ENCODE measurements around the gene NFASC.

Gene NFASC

GRCh38 chr1:204830747-204831146, 39.9 kb upstream of the NFASC start:
- TF ChIP-seq, protein P1, sequence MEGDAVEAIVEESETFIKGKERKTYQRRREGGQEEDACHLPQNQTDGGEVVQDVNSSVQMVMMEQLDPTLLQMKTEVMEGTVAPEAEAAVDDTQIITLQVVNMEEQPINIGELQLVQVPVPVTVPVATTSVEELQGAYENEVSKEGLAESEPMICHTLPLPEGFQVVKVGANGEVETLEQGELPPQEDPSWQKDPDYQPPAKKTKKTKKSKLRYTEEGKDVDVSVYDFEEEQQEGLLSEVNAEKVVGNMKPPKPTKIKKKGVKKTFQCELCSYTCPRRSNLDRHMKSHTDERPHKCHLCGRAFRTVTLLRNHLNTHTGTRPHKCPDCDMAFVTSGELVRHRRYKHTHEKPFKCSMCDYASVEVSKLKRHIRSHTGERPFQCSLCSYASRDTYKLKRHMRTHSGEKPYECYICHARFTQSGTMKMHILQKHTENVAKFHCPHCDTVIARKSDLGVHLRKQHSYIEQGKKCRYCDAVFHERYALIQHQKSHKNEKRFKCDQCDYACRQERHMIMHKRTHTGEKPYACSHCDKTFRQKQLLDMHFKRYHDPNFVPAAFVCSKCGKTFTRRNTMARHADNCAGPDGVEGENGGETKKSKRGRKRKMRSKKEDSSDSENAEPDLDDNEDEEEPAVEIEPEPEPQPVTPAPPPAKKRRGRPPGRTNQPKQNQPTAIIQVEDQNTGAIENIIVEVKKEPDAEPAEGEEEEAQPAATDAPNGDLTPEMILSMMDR (IDR thresholded peaks at IDR 0.05; ENCODE audit: insufficient read depth, low read depth, low read length, missing control alignments), result no peak
- H3K4me3 ChIP-seq (ENCODE audit: low read length), result no peak overlapping the region
- DNase-seq (ENCODE audit: low read depth), result no peak

DNA sequence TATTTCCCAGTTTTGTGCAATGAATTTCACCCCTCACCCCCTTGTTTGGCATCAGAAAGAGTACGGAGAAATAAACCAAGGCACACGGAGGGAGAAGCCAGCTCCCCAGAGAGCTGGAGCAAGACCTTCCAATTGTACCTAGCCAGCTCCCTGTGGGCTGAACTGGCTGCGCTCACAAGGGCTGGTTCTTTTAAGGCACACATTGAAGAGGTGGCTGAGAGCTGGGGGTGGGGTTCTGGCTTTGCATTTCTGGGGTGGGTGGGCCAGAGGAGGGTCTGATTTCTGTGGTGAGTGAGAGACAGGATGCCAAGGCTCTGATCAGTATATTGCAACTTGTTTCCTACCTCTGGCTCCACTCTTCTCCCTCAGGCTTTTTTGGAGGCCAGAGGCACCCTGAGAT, 39.5 kb upstream of the NFASC start:
- H3K4me3 ChIP-seq (ENCODE audit: low read length), result no peak overlapping the region
- TF ChIP-seq, protein P1 (IDR thresholded peaks at IDR 0.05; ENCODE audit: insufficient read depth, low read depth, low read length, missing control alignments), result no peak
- DNase-seq (ENCODE audit: low read depth), result no peak

GRCh38 chr1:204834336-204834735, 36.3 kb upstream of the NFASC start:
- no peak overlapping the region for H3K4me3 ChIP-seq (ENCODE audit: low read length)
- TF ChIP-seq, protein P1 (IDR thresholded peaks at IDR 0.05; ENCODE audit: insufficient read depth, low read depth, low read length, missing control alignments), result no peak
- no peak for DNase-seq (ENCODE audit: low read depth)

- DNase-seq (ENCODE audit: low read depth), result no peak
- TF ChIP-seq, protein P1 (IDR thresholded peaks at IDR 0.05; ENCODE audit: insufficient read depth, low read depth, low read length, missing control alignments), result no peak
- no peak overlapping the region for H3K4me3 ChIP-seq (ENCODE audit: low read length)
These were observed 35.9 kb upstream of the NFASC start for GRCh38 chr1:204834752-204835151.

GRCh38 chr1:204835737-204836136, 34.9 kb upstream of the NFASC start:
- DNase-seq (ENCODE audit: low read depth), result no peak
- TF ChIP-seq, protein P1 (IDR thresholded peaks at IDR 0.05; ENCODE audit: insufficient read depth, low read depth, low read length, missing control alignments), result no peak
- H3K4me3 ChIP-seq (ENCODE audit: low read length), result no peak overlapping the region

DNA sequence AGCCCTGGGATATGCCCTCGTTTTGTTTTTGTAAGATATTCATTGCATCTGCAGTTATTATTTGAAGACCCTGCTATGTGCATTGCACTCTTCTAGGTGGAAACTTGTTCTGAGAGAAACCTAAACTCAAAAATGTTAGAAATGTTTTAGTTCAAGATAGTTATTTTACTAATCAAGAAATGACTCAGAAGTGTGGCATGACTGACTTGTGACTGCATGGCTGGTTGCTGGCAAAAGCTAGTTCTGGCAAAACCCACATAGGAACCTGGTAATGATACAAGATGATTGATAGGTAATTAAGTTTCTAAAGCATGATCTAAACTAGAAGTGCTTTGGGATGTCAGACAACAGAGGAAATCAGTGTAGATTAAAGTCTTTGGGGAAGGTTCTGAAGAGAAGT, 33.8 kb upstream of the NFASC start:
- TF ChIP-seq, protein P1 (IDR thresholded peaks at IDR 0.05; ENCODE audit: insufficient read depth, low read depth, low read length, missing control alignments), result no peak
- DNase-seq (ENCODE audit: low read depth), result no peak
- H3K4me3 ChIP-seq (ENCODE audit: low read length), result no peak overlapping the region

- H3K4me3 ChIP-seq (ENCODE audit: low read length), result no peak overlapping the region
- peak; percentile 66 for DNase-seq (ENCODE audit: low read depth)
- TF ChIP-seq, protein P1 (IDR thresholded peaks at IDR 0.05; ENCODE audit: insufficient read depth, low read depth, low read length, missing control alignments), result no peak
These were observed 33.1 kb upstream of the NFASC start for GRCh38 chr1:204837440-204838084.

All from epithelial cell of esophagus (primary cell).